ENCODE results near the gene SLC22A16.

GRCh38 chr6:110400208-110400607, 76.2 kb downstream of the SLC22A16 start:
- TF ChIP-seq CTCF (IDR thresholded peaks at IDR 0.05; ENCODE audit: extremely low read depth in 1 of 2, insufficient read depth in 1 of 2, low read depth in 1 of 2, low read length in 2 of 2): no peak
- TF ChIP-seq MYC (IDR thresholded peaks at IDR 0.05; ENCODE audit: low read depth, low read length): no peak
- no peak for TF ChIP-seq POLR2A (IDR thresholded peaks at IDR 0.05; ENCODE audit: low read depth, low read length)
- no peak for TF ChIP-seq EZH2 (IDR thresholded peaks at IDR 0.05; ENCODE audit: borderline replicate concordance, low read depth, low read length, severe bottlenecking)
- no peak for TF ChIP-seq POLR2AphosphoS5 (IDR thresholded peaks at IDR 0.05; ENCODE audit: insufficient read depth, low read depth, low read length)
- TF ChIP-seq GATA2 (IDR thresholded peaks at IDR 0.05; ENCODE audit: insufficient read depth, insufficient read length, low read depth, low read length): no peak
- no peak for TF ChIP-seq JUN (IDR thresholded peaks at IDR 0.05; ENCODE audit: borderline replicate concordance, insufficient read depth, insufficient read length, low read depth)
- TF ChIP-seq FOS (IDR thresholded peaks at IDR 0.05; ENCODE audit: borderline replicate concordance, insufficient read depth, low read length): no peak
